GM12878 (cell line): ENCODE measurements around the gene ZNF783. TPM values are rescaled to one million over a fixed set of nuclear protein-coding genes. Genes with fewer than 3 reads are reported as not detected.

Source experiments
- ATAC-seq: fragments of 200-7000 bp; cut with Tn5 transposase; 3 replicates; pipeline ENCODE4 v1.9.1; 2020; ENCODE audit warnings: mild to moderate bottlenecking, moderate library complexity
- BruUV-seq: library from RNA; stranded (reverse); fragments of 400-500 nt; replicated peaks from 2 replicates; lab custom pipeline; 2021; lab: Mats Ljungman, UMichigan
- CTCF ChIA-PET: fragments of 300-600 bp; sonication (Branson Sonifier 250); formaldehyde crosslinking; extraction: SDS; loops from one replicate; lab custom pipeline; 2021; ENCODE audit warnings: inconsistent platforms; lab: Yijun Ruan, JAX
- POLR2A ChIA-PET: fragments of 350-600 bp; formaldehyde crosslinking; extraction: SDS; loops from one replicate; lab custom pipeline; 2021; ENCODE audit warnings: inconsistent platforms; lab: Charles Lee
- RAD21 ChIA-PET: fragments of 300-600 bp; sonication (Branson Sonifier 250); formaldehyde crosslinking; loops from one replicate; lab custom pipeline; 2023; ENCODE audit warnings: antibody characterized with exemption; ENCODE audit not compliant: unreplicated experiment; lab: Charles Lee
- SMC1A ChIA-PET: fragments of 300-600 bp; sonication (Branson Sonifier 250); formaldehyde crosslinking; loops from one replicate; lab custom pipeline; 2023; ENCODE audit not compliant: unreplicated experiment, uncharacterized antibody; lab: Charles Lee
- DNase-seq: peaks from one replicate; pipeline ENCODE4 v3.0.0-alpha.2; 2011; ENCODE audit warnings: low read depth, low spot score
- FAIRE-seq: peaks from 3 replicates; lab custom pipeline; 2011; peaks lifted over from hg19 to GRCh38; lab: Jason Lieb, UNC
- H2AFZ ChIP-seq: 2 replicates; pipeline ENCODE4 v1.6.0; 2011; ENCODE audit warnings: low read depth, low read length, control low read depth; ENCODE audit not compliant: control insufficient read depth
- H3K27ac ChIP-seq: 2 replicates; pipeline ENCODE4 v1.5.1; 2011; ENCODE audit warnings: control low read depth; ENCODE audit not compliant: control insufficient read depth, insufficient read depth
- H3K27me3 ChIP-seq, 2 experiments: replicated peaks in 1 of 2; 2 replicates each; pipeline versions ENCODE4 v1.6.0 to v1.6.1; 2011; ENCODE audit warnings: low read length in 1 of 2; ENCODE audit not compliant: control insufficient read depth in 2 of 2, insufficient read depth in 2 of 2
- H3K36me3 ChIP-seq, 2 experiments: 2 replicates each; pipeline ENCODE4 v1.5.1; 2011; ENCODE audit warnings: low read length in 1 of 2; ENCODE audit not compliant: control insufficient read depth in 2 of 2, insufficient read depth in 2 of 2
- H3K4me1 ChIP-seq: 2 replicates; pipeline ENCODE4 v1.6.1; 2011; ENCODE audit warnings: mild to moderate bottlenecking, low read length, moderate library complexity, mixed read lengths; ENCODE audit not compliant: control insufficient read depth, insufficient read depth
- H3K4me2 ChIP-seq: 2 replicates; pipeline ENCODE4 v1.6.0; 2011; ENCODE audit warnings: control low read depth; ENCODE audit not compliant: control insufficient read depth, insufficient read depth
- H3K4me3 ChIP-seq: fragments of 200-600 bp; sonication (generic); 2 replicates; pipeline ENCODE4 v1.5.1; 2016
- H3K79me2 ChIP-seq: 2 replicates; pipeline ENCODE4 v1.6.0; 2011; ENCODE audit warnings: low read length; ENCODE audit not compliant: control insufficient read depth, insufficient read depth
- H3K9ac ChIP-seq: 2 replicates; pipeline ENCODE4 v1.8.0; 2011; ENCODE audit warnings: low read length, control low read depth, mixed read lengths; ENCODE audit not compliant: control insufficient read depth, insufficient read depth
- H3K9me3 ChIP-seq: replicated peaks from 3 replicates; pipeline ENCODE4 v1.5.1; 2011; ENCODE audit warnings: mild to moderate bottlenecking, low read length; ENCODE audit not compliant: control insufficient read depth, insufficient read depth
- H4K20me1 ChIP-seq: 2 replicates; pipeline ENCODE4 v1.6.0; 2011; ENCODE audit not compliant: control insufficient read depth, insufficient read depth
- BACH1 ChIP-seq: fragments of 450-650 bp; IDR thresholded peaks from 2 replicates; pipeline ENCODE4 v1.6.1; 2017; ENCODE audit warnings: mild to moderate bottlenecking, borderline replicate concordance
- CBX5 ChIP-seq: sonication (generic); IDR thresholded peaks from 2 replicates; pipeline ENCODE4 v1.6.1; 2016; ENCODE audit warnings: low read depth, moderate library complexity, mild to moderate bottlenecking, inconsistent platforms
- E2F4 ChIP-seq: IDR thresholded peaks from 2 replicates; pipeline ENCODE4 v1.6.1; 2012; ENCODE audit warnings: low read depth, low read length, improper control_type of control experiment
- EED ChIP-seq: sonication (generic); IDR thresholded peaks from 2 replicates; pipeline ENCODE4 v1.6.1; 2016; ENCODE audit warnings: antibody characterized with exemption, low read depth
- EP300 ChIP-seq, 2 experiments: fragments of 150-350 bp in 1 of 2; IDR thresholded peaks; 2 replicates each; pipeline ENCODE4 v1.6.1; 2011 to 2012; ENCODE audit warnings: low read depth in 2 of 2, low read length in 2 of 2, borderline replicate concordance in 1 of 2, improper control_type of control experiment in 1 of 2, inconsistent platforms in 1 of 2; ENCODE audit not compliant: control insufficient read depth in 1 of 2
- HDGF ChIP-seq: fragments of 450-650 bp; IDR thresholded peaks from 2 replicates; pipeline ENCODE4 v1.6.1; 2016; ENCODE audit warnings: antibody characterized with exemption
- POU2F2 ChIP-seq: IDR thresholded peaks from 3 replicates; pipeline ENCODE4 v1.6.1; 2011; ENCODE audit warnings: low read depth, mild to moderate bottlenecking, low read length, borderline replicate concordance
- RBBP5 ChIP-seq: fragments of 200-600 bp; sonication (generic); conservative IDR thresholded peaks from 2 replicates; pipeline ENCODE4 v1.6.1; 2016
- SIN3A ChIP-seq: IDR thresholded peaks from 2 replicates; pipeline ENCODE4 v1.6.1; 2012; ENCODE audit warnings: low read depth, low read length, improper control_type of control experiment
- SREBF1 ChIP-seq: IDR thresholded peaks from 2 replicates; pipeline ENCODE4 v1.6.1; 2012; ENCODE audit warnings: mild to moderate bottlenecking, low read length
- USF2 ChIP-seq: IDR thresholded peaks from 2 replicates; pipeline ENCODE4 v1.6.1; 2011; ENCODE audit warnings: low read depth, low read length, improper control_type of control experiment, borderline replicate concordance
- WRNIP1 ChIP-seq: IDR thresholded peaks from 2 replicates; pipeline ENCODE4 v1.6.1; 2011; ENCODE audit warnings: low read depth, low read length, improper control_type of control experiment, borderline replicate concordance
- ZNF687 ChIP-seq: fragments of 450-650 bp; IDR thresholded peaks from 2 replicates; pipeline ENCODE4 v1.6.1; 2017; ENCODE audit warnings: mild to moderate bottlenecking, moderate library complexity
- WGBS: methylation state at CpG from one replicate; pipeline ENCODE4 v1.1.6; 2016; ENCODE audit warnings: low lambda C conversion rate; ENCODE audit not compliant: insufficient replicate concordance, insufficient coverage; ENCODE audit errors: missing lambda C conversion rate; 5-methylcytosine and 5-hydroxymethylcytosine counted together
- in situ Hi-C: fragments of 300-500 bp; cut with MboI; formaldehyde crosslinking; loops from 9 replicates; pipeline ENCODE4 v1.14.3; 2018; ENCODE audit warnings: mixed read lengths
- intact Hi-C: fragments of 100-400 bp; cut with micrococcal nuclease; formaldehyde crosslinking; loops from one replicate; pipeline ENCODE4 v1.14.2; 2022; ENCODE audit not compliant: unreplicated experiment
- polyA plus RNA-seq, 11 experiments: library from polyadenylated mRNA; depleted of rRNA in 4 of 11; unstranded in 6 of 11; stranded (reverse) in 5 of 11; fragments of >200 nt; fragmentation: Nextera tagmentation in 4 of 11; fragmentation: Illumina TruSeq in 1 of 11; extraction: Ambion mirVana in 4 of 11; extraction: Trizol in 1 of 11; gene quantifications; 1 replicate in 1 of 11; 2 replicates in 10 of 11; pipeline versions ENCODE4 v1.2.1 to v1.2.3, GENCODE V29; 2011 to 2016; ENCODE audit warnings: inconsistent platforms in 2 of 11, missing spikeins in 2 of 11, low read depth in 1 of 11
- total RNA-seq, 4 experiments: library from RNA; depleted of rRNA in 3 of 4; stranded (reverse); fragments of >200 nt in 3 of 4; fragmentation: Illumina TruSeq in 1 of 4; extraction: Trizol in 1 of 4; gene quantifications; 2 replicates each; pipeline versions ENCODE4 v1.2.1 to v1.2.3, GENCODE V29; 2013 to 2021

The ZNF783 gene
- total and polyA plus RNA-seq, 10 of the 15 experiments (the other 5 are each of a cell fraction or from before 2014, with no cell fraction given): 2.0 to 14.4 (median 6.4) TPM

- no peaks in the 10 kb centered on the region for H3K79me2 ChIP-seq
- in situ Hi-C loops: no loop called here
- no peak overlapping the region for H3K4me2 ChIP-seq
- ChIA-PET CTCF (no interaction called here), POLR2A (no interaction called here), RAD21 (no interaction called here), SMC1A (no interaction called here)
- no peaks in the 10 kb centered on the region for H4K20me1 ChIP-seq
- FAIRE-seq: no peak
- H3K4me3 ChIP-seq: no peak overlapping the region
- no TSS peak for BruUV-seq
- 44% methylated on average over 3 of the region's 3 CpGs for WGBS
- no peaks in the 10 kb centered on the region for H3K27me3 ChIP-seq
- DNase-seq: no peak
- no peak overlapping the region for H2AFZ ChIP-seq
- intact Hi-C loops: no loop called here
- H3K9ac ChIP-seq: no peak overlapping the region
- no peaks in the 10 kb centered on the region for H3K36me3 ChIP-seq
- TF ChIP-seq SREBF1: no peak
- TF ChIP-seq CBX5: no peak
- no peak for TF ChIP-seq USF2
- TF ChIP-seq WRNIP1: no peak
- TF ChIP-seq POU2F2: no peak
- TF ChIP-seq HDGF: no peak
- no peak for TF ChIP-seq SIN3A
- no peak for TF ChIP-seq E2F4
- TF ChIP-seq EP300 (IDR thresholded peaks at IDR 0.05; ENCODE audit: borderline replicate concordance in 1 of 2, control insufficient read depth in 1 of 2, low read depth in 2 of 2, low read length in 2 of 2): no peak
- TF ChIP-seq BACH1: no peak
- no peak for TF ChIP-seq ZNF687
- TF ChIP-seq EED: no peak
- TF ChIP-seq RBBP5: no peak
- no peak for ATAC-seq
- H3K27ac ChIP-seq: no peak overlapping the region
- no peaks in the 10 kb centered on the region; the same call in 2 of the 3 replicates for H3K9me3 ChIP-seq
- no peaks in the 10 kb centered on the region for H3K4me1 ChIP-seq
Observed at GRCh38 chr7:149329766-149330334, 67.9 kb downstream of the ZNF783 start.
